IMR-90 (cell line): ENCODE data around the gene SPRR2E. TPM values are rescaled to one million over a fixed set of nuclear protein-coding genes. Genes with fewer than 3 reads are reported as not detected.

Experiments
- ATAC-seq: fragments of 200-7000 bp; cut with Tn5 transposase; 2 replicates; pipeline ENCODE4 v1.9.1; 2020; ENCODE audit warnings: low read depth, mild to moderate bottlenecking, moderate library complexity
- Bru-seq: library from RNA; stranded (reverse); fragments of 400-500 nt; gene quantifications from one replicate; lab custom pipeline; 2021; lab: Mats Ljungman, UMichigan
- BruChase-seq, 2 experiments: library from RNA; stranded (reverse); fragments of 400-500 nt; gene quantifications; one replicate each; lab custom pipeline; 2021; lab: Mats Ljungman, UMichigan
- BruUV-seq: library from RNA; stranded (reverse); fragments of 400-500 nt; replicated peaks from 2 replicates; lab custom pipeline; 2021; lab: Mats Ljungman, UMichigan
- CTCF ChIA-PET: fragments of 300-600 bp; formaldehyde crosslinking; extraction: SDS; loops from one replicate; lab custom pipeline; 2021; ENCODE audit warnings: antibody characterized with exemption; lab: Yijun Ruan, JAX
- POLR2A ChIA-PET: fragments of 300-600 bp; sonication (Branson Sonifier 250); formaldehyde crosslinking; loops from one replicate; lab custom pipeline; 2022; ENCODE audit warnings: antibody characterized with exemption; ENCODE audit not compliant: unreplicated experiment; lab: Charles Lee
- DNase-seq: peaks from one replicate; pipeline ENCODE4 v3.0.0; 2013
- H2AFZ ChIP-seq: replicated peaks from 2 replicates; pipeline ENCODE3; 2013; ENCODE audit warnings: low read length, mild to moderate bottlenecking; ENCODE audit not compliant: poor library complexity
- H2AK5ac ChIP-seq: 2 replicates; pipeline ENCODE4 v1.6.1; 2013; ENCODE audit warnings: low read depth, low read length, inconsistent platforms
- H2AK9ac ChIP-seq: replicated peaks from 2 replicates; pipeline ENCODE3; 2013; ENCODE audit warnings: mild to moderate bottlenecking, low read depth, low read length, moderate library complexity; ENCODE audit not compliant: poor library complexity
- H2BK120ac ChIP-seq: 2 replicates; pipeline ENCODE4 v1.6.1; 2013; ENCODE audit warnings: low read depth, low read length, inconsistent platforms
- H2BK15ac ChIP-seq: 3 replicates; pipeline ENCODE4 v1.6.1; 2013; ENCODE audit warnings: low read depth, low read length, inconsistent platforms
- H2BK20ac ChIP-seq: 2 replicates; pipeline ENCODE4 v1.6.1; 2013; ENCODE audit warnings: low read depth, mild to moderate bottlenecking, inconsistent platforms, low read length, moderate library complexity
- H2BK5ac ChIP-seq: 2 replicates; pipeline ENCODE4 v1.6.1; 2013; ENCODE audit warnings: mild to moderate bottlenecking, low read depth, low read length, inconsistent platforms; ENCODE audit not compliant: poor library complexity, severe bottlenecking
- H3K14ac ChIP-seq: replicated peaks from 2 replicates; pipeline ENCODE4 v1.6.1; 2013; ENCODE audit warnings: low read depth, low read length, inconsistent platforms
- H3K18ac ChIP-seq: 2 replicates; pipeline ENCODE4 v1.6.1; 2013; ENCODE audit warnings: low read depth, low read length, control low read depth
- H3K23ac ChIP-seq: 2 replicates; pipeline ENCODE4 v1.6.1; 2013; ENCODE audit warnings: low read depth, low read length, inconsistent platforms
- H3K27ac ChIP-seq: 2 replicates; pipeline ENCODE4 v1.5.1; 2013; ENCODE audit warnings: mild to moderate bottlenecking, control low read depth, low read length; ENCODE audit not compliant: insufficient read depth
- H3K27me3 ChIP-seq: 2 replicates; pipeline ENCODE4 v1.6.1; 2013; ENCODE audit warnings: low read length; ENCODE audit not compliant: control insufficient read depth, insufficient read depth
- H3K36me3 ChIP-seq: 2 replicates; pipeline ENCODE4 v1.6.1; 2013; ENCODE audit warnings: low read length, mixed read lengths; ENCODE audit not compliant: control insufficient read depth, insufficient read depth
- H3K4ac ChIP-seq: 2 replicates; pipeline ENCODE4 v1.6.1; 2013; ENCODE audit warnings: low read depth, low read length, inconsistent platforms
- H3K4me1 ChIP-seq: 2 replicates; pipeline ENCODE4 v1.6.1; 2013; ENCODE audit warnings: low read length, mixed read lengths; ENCODE audit not compliant: control insufficient read depth, insufficient read depth
- H3K4me2 ChIP-seq: 2 replicates; pipeline ENCODE4 v1.6.1; 2013; ENCODE audit warnings: low read depth, mild to moderate bottlenecking, control low read depth, low read length, moderate library complexity
- H3K4me3 ChIP-seq: 2 replicates; pipeline ENCODE4 v1.5.1; 2013; ENCODE audit warnings: low read depth, mild to moderate bottlenecking, control low read depth, low read length, moderate library complexity; ENCODE audit not compliant: insufficient read depth
- H3K56ac ChIP-seq: 2 replicates; pipeline ENCODE4 v1.6.1; 2013; ENCODE audit warnings: low read length, inconsistent platforms; ENCODE audit not compliant: insufficient read depth; ENCODE audit errors: extremely low read depth
- H3K79me1 ChIP-seq, 2 experiments: 2 replicates each; pipeline ENCODE4 v1.6.1; 2013; ENCODE audit warnings: low read length in 2 of 2, inconsistent platforms in 1 of 2, low read depth in 1 of 2
- H3K9ac ChIP-seq: 2 replicates; pipeline ENCODE4 v1.6.1; 2013; ENCODE audit warnings: low read depth, low read length, control low read depth
- H3K9me1 ChIP-seq: 2 replicates; pipeline ENCODE4 v1.6.1; 2013; ENCODE audit warnings: low read length, inconsistent platforms; ENCODE audit not compliant: insufficient read depth
- H3K9me3 ChIP-seq: 2 replicates; pipeline ENCODE4 v1.6.1; 2013; ENCODE audit warnings: low read length; ENCODE audit not compliant: control insufficient read depth, insufficient read depth
- H4K20me1 ChIP-seq: 2 replicates; pipeline ENCODE4 v1.6.1; 2013; ENCODE audit warnings: low read length, inconsistent platforms; ENCODE audit not compliant: insufficient read depth
- H4K5ac ChIP-seq: 2 replicates; pipeline ENCODE4 v1.6.1; 2013; ENCODE audit warnings: mild to moderate bottlenecking, low read depth, low read length, control low read depth
- H4K8ac ChIP-seq, 2 experiments: 2 replicates each; pipeline ENCODE4 v1.6.1; 2013; ENCODE audit warnings: low read depth in 2 of 2, low read length in 2 of 2, control low read depth in 1 of 2, inconsistent platforms in 1 of 2
- H4K91ac ChIP-seq: 2 replicates; pipeline ENCODE4 v1.6.1; 2013; ENCODE audit warnings: low read depth, low read length, inconsistent platforms; ENCODE audit not compliant: insufficient read depth
- BHLHE40 ChIP-seq: fragments of 150-350 bp; IDR thresholded peaks from 2 replicates; pipeline ENCODE4 v1.6.1; 2016; ENCODE audit warnings: mild to moderate bottlenecking, low read depth, low read length
- CEBPB ChIP-seq: IDR thresholded peaks from 2 replicates; pipeline ENCODE4 v1.6.1; 2012; ENCODE audit warnings: low read depth, low read length, improper control_type of control experiment
- CHD1 ChIP-seq: IDR thresholded peaks from 2 replicates; pipeline ENCODE4 v1.6.1; 2012; ENCODE audit warnings: low read depth, low read length, improper control_type of control experiment
- CTCF ChIP-seq: conservative IDR thresholded peaks from 2 replicates; pipeline ENCODE4 v1.5.1; 2012; ENCODE audit warnings: mild to moderate bottlenecking, low read depth, low read length, improper control_type of control experiment
- ELK1 ChIP-seq: fragments of 150-350 bp; IDR thresholded peaks from 2 replicates; pipeline ENCODE4 v1.6.1; 2016; ENCODE audit warnings: low read depth, mild to moderate bottlenecking, low read length, moderate library complexity, borderline replicate concordance
- FOS ChIP-seq: fragments of 150-350 bp; IDR thresholded peaks from 2 replicates; pipeline ENCODE4 v1.6.1; 2016; ENCODE audit warnings: low read depth, low read length
- MAFK ChIP-seq: IDR thresholded peaks from 2 replicates; pipeline ENCODE4 v1.6.1; 2012; ENCODE audit warnings: low read depth, low read length, improper control_type of control experiment
- MAZ ChIP-seq: IDR thresholded peaks from 2 replicates; pipeline ENCODE4 v1.6.1; 2012; ENCODE audit warnings: low read depth, mild to moderate bottlenecking, low read length, improper control_type of control experiment, moderate library complexity, borderline replicate concordance
- MXI1 ChIP-seq: IDR thresholded peaks from 2 replicates; pipeline ENCODE4 v1.6.1; 2012; ENCODE audit warnings: low read depth, mild to moderate bottlenecking, low read length, moderate library complexity, borderline replicate concordance
- NFE2L2 ChIP-seq: fragments of 150-350 bp; IDR thresholded peaks from 2 replicates; pipeline ENCODE4 v1.6.1; 2016; ENCODE audit warnings: low read depth, mild to moderate bottlenecking, low read length
- POLR2A ChIP-seq: IDR thresholded peaks from 2 replicates; pipeline ENCODE4 v1.6.1; 2012; ENCODE audit warnings: mild to moderate bottlenecking, low read depth, low read length
- RAD21 ChIP-seq: IDR thresholded peaks from 2 replicates; pipeline ENCODE4 v1.6.1; 2012; ENCODE audit warnings: low read length, improper control_type of control experiment
- RCOR1 ChIP-seq: IDR thresholded peaks from 2 replicates; pipeline ENCODE4 v1.6.1; 2012; ENCODE audit warnings: mild to moderate bottlenecking, low read length, improper control_type of control experiment; ENCODE audit not compliant: insufficient replicate concordance
- RFX5 ChIP-seq: IDR thresholded peaks from 2 replicates; pipeline ENCODE4 v1.8.0; 2012; ENCODE audit warnings: low read depth, mild to moderate bottlenecking, low read length, moderate library complexity
- SMC3 ChIP-seq: fragments of 150-350 bp; IDR thresholded peaks from 2 replicates; pipeline ENCODE4 v1.6.1; 2016; ENCODE audit warnings: low read depth, mild to moderate bottlenecking, antibody characterized with exemption, low read length, moderate library complexity
- USF2 ChIP-seq: fragments of 150-350 bp; IDR thresholded peaks from 2 replicates; pipeline ENCODE4 v1.6.1; 2017; ENCODE audit warnings: mild to moderate bottlenecking, antibody characterized with exemption, low read length, low read depth
- dilution Hi-C: fragments of 300-500 bp; cut with HindIII; formaldehyde crosslinking; loops from one replicate; pipeline ENCODE4 v1.14.3; 2018; ENCODE audit warnings: low sequenced_read_pairs; ENCODE audit not compliant: unreplicated experiment
- in situ Hi-C: fragments of 300-500 bp; cut with MboI; formaldehyde crosslinking; loops from 3 replicates; pipeline ENCODE4 v1.14.3; 2019; ENCODE audit warnings: low sequenced_read_pairs, inconsistent platforms, mixed read lengths
- intact Hi-C: fragments of 100-400 bp; cut with micrococcal nuclease; formaldehyde crosslinking; loops from 2 replicates; pipeline ENCODE4 v1.10.0; 2022
- long read RNA-seq: library from polyadenylated mRNA; unstranded; transcript quantifications from one replicate; pipeline ENCODE4 v2.0.0, GENCODE V29; 2021; ENCODE audit not compliant: unreplicated experiment
- polyA plus RNA-seq, 3 experiments: library from polyadenylated mRNA; depleted of rRNA; stranded (reverse); fragments of >200 nt; gene quantifications; 2 replicates each; pipeline ENCODE4 v1.2.3, GENCODE V29; 2012; ENCODE audit warnings: low replicate concordance in 1 of 3
- total RNA-seq: library from RNA; depleted of rRNA; stranded (reverse); fragments of >200 nt; gene quantifications from 2 replicates; pipeline ENCODE4 v1.2.3, GENCODE V29; 2012; rRNA removed

The SPRR2E gene
- not detected in 2 replicates for total RNA-seq
- not detected in 2 replicates for polyA plus RNA-seq (2012; rRNA removed)
- polyA plus RNA-seq (2012; cell fraction: cytosol; rRNA removed): not detected in 2 replicates
- polyA plus RNA-seq (2012; cell fraction: nucleus; rRNA removed; ENCODE audit: low replicate concordance): not detected in 2 replicates
- not detected for Bru-seq, nascent RNA
- BruChase-seq, experiment 1, labeled RNA remaining after a 6-hour chase: not detected
- BruChase-seq, experiment 2, labeled RNA remaining after a 2-hour chase: not detected
- long read RNA-seq: 0 reads

- no peak within 1 kb of the TSS for H2AK5ac ChIP-seq
- H3K9me3 ChIP-seq: no peaks in the 10 kb centered on the region
- H3K9me1 ChIP-seq: no peaks in the 10 kb centered on the region
- H2BK15ac ChIP-seq: no peak within 1 kb of the TSS
- H2BK5ac ChIP-seq: no peak within 1 kb of the TSS
- H4K20me1 ChIP-seq: no peaks in the 10 kb centered on the region
- POLR2A ChIA-PET: no interaction called here
- intact Hi-C loops: no loop called here
- no TSS peak for BruUV-seq
- H4K91ac ChIP-seq: no peak within 1 kb of the TSS
- no peak within 1 kb of the TSS for H2AFZ ChIP-seq
- H2BK20ac ChIP-seq: no peak within 1 kb of the TSS
- no peak within 1 kb of the TSS for H3K18ac ChIP-seq
- H2BK120ac ChIP-seq: no peak within 1 kb of the TSS
- H2AK9ac ChIP-seq: no peak within 1 kb of the TSS
- H3K4ac ChIP-seq: no peak within 1 kb of the TSS
- no peak within 1 kb of the TSS for H3K23ac ChIP-seq
- in situ Hi-C loops: no loop called here
- CTCF ChIA-PET: no interaction called here
- no peaks in the 10 kb centered on the region for H3K36me3 ChIP-seq
- H3K27me3 ChIP-seq: no peaks in the 10 kb centered on the region
- H3K4me2 ChIP-seq: no peak within 1 kb of the TSS
- no peaks in the 10 kb centered on the region for H3K79me1 ChIP-seq
- ATAC-seq (no peak), DNase-seq (no peak)
- no peak within 1 kb of the TSS for H3K9ac ChIP-seq
- no peak within 1 kb of the TSS for H4K8ac ChIP-seq
- H4K5ac ChIP-seq: no peak within 1 kb of the TSS
- TF ChIP-seq RCOR1 (no peak), CTCF (no peak), ELK1 (no peak), POLR2A (no peak), RFX5 (no peak), CEBPB (no peak), USF2 (no peak), MAZ (no peak), MXI1 (no peak), FOS (no peak), CHD1 (no peak), NFE2L2 (no peak), SMC3 (no peak), RAD21 (no peak), BHLHE40 (no peak), MAFK (no peak)
- no peak within 1 kb of the TSS for H3K14ac ChIP-seq
- no peaks in the 10 kb centered on the region for H3K4me1 ChIP-seq
- dilution Hi-C loops: no loop called here
- no peak within 1 kb of the TSS for H3K4me3 ChIP-seq
- no peak within 1 kb of the TSS for H3K56ac ChIP-seq
- no peak within 1 kb of the TSS for H3K27ac ChIP-seq
Measured at GRCh38 chr1:153094426-153094825, at the start of gene SPRR2E. Gene SPRR2E, minus strand, starts transcription at chr1:153094526. Its CDS starts 775 bp downstream, at chr1:153093751.
